ENCODE measurements around the gene PHTF1. TPM values are rescaled to one million over a fixed set of nuclear protein-coding genes. Genes with fewer than 3 reads are reported as not detected.

PHTF1 gene
- total RNA-seq, 1 experiment from 2014 or later, result 61.2 TPM

- Histone ChIP-seq H3K4me1 (replicated peaks; ENCODE audit: insufficient read depth) (peaks cover 15% of the 10 kb centered on the region), H3K36me3 (ENCODE audit: low read depth) (no peaks in the 10 kb centered on the region), H2AFZ (no peak overlapping the region), H3K4me2 (no peak overlapping the region), H3K27me3 (ENCODE audit: insufficient read depth, low read depth) (no peaks in the 10 kb centered on the region), H4K20me1 (ENCODE audit: insufficient read depth) (no peaks in the 10 kb centered on the region), H3F3A (ENCODE audit: insufficient read depth, low read depth) (peaks cover 10% of the 10 kb centered on the region; the same call in 1 of the 2 replicates), H3K4me3 (no peak overlapping the region), H3K27ac (no peak overlapping the region), H3K79me2 (ENCODE audit: low read depth) (no peaks in the 10 kb centered on the region), H3K9me3 (ENCODE audit: insufficient read depth, low read depth) (no peaks in the 10 kb centered on the region), H3K9me2 (ENCODE audit: insufficient read depth) (no peaks in the 10 kb centered on the region)
- TF ChIP-seq CTCF (conservative IDR thresholded peaks at IDR 0.05) (no peak), EZH2 (IDR thresholded peaks at IDR 0.05; ENCODE audit: low read depth) (no peak)
- intact Hi-C loops (cut with micrococcal nuclease; ENCODE audit: unreplicated experiment), result loop anchor here (10.0 kb wide), 2 partner anchors 216 to 276 kb away; partner anchors contain the start of gene MAGI3
- CTCF ChIA-PET, result no interaction called here
- DNase-seq, result no peak
- no TSS peak for BruUV-seq (replicated peaks)
- POLR2A ChIA-PET (ENCODE audit: unreplicated experiment), result no interaction called here
Observed at GRCh38 chr1:113670650-113671049, 88.6 kb downstream of the PHTF1 start.

DNA sequence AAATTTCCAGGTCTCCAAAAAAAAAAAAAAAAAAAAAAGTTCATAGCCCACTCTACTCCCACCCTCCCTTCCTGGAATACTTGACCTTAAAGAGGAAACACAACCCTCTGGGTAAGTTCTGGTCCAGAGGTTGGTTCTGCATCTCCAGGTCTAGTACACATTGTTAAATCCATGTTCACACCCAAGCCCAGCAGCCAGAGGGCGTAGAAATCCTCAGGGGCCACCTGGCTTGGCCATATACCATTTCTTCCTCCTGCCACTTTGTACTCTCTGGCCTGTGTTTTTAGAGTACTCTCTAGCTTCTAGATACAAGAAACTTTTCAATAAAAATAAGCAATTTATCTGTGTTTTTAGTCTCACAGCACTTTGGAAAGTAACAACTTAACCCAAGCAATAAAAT, 89.3 kb downstream of the PHTF1 start:
- CTCF ChIA-PET, result no interaction called here
- no peak overlapping the region for H3K27ac ChIP-seq
- no peaks in the 10 kb centered on the region for H3K79me2 ChIP-seq (ENCODE audit: low read depth)
- H3K9me3 ChIP-seq (ENCODE audit: insufficient read depth, low read depth), result no peaks in the 10 kb centered on the region
- no peak overlapping the region for H2AFZ ChIP-seq
- no peaks in the 10 kb centered on the region for H3K27me3 ChIP-seq (ENCODE audit: insufficient read depth, low read depth)
- TF ChIP-seq CTCF (conservative IDR thresholded peaks at IDR 0.05), result no peak
- TF ChIP-seq EZH2 (IDR thresholded peaks at IDR 0.05; ENCODE audit: low read depth), result no peak
- no peak for DNase-seq
- POLR2A ChIA-PET (ENCODE audit: unreplicated experiment), result no interaction called here
- H3F3A ChIP-seq (ENCODE audit: insufficient read depth, low read depth), result peaks cover 5% of the 10 kb centered on the region; the same call in 1 of the 2 replicates
- H3K36me3 ChIP-seq (ENCODE audit: low read depth), result no peaks in the 10 kb centered on the region
- H3K4me2 ChIP-seq, result no peak overlapping the region
- H3K4me3 ChIP-seq, result no peak overlapping the region
- no peaks in the 10 kb centered on the region for H4K20me1 ChIP-seq (ENCODE audit: insufficient read depth)
- intact Hi-C loops (cut with micrococcal nuclease; ENCODE audit: unreplicated experiment), result loop anchor here (10.0 kb wide), 2 partner anchors 215 to 275 kb away; partner anchors contain the start of gene MAGI3
- BruUV-seq (replicated peaks), result no TSS peak
- H3K4me1 ChIP-seq (replicated peaks; ENCODE audit: insufficient read depth), result peaks cover 9% of the 10 kb centered on the region
- no peaks in the 10 kb centered on the region for H3K9me2 ChIP-seq (ENCODE audit: insufficient read depth)

- no peak overlapping the region for H3K27ac ChIP-seq
- no peak overlapping the region for H2AFZ ChIP-seq
- intact Hi-C loops (cut with micrococcal nuclease; ENCODE audit: unreplicated experiment), result no loop called here
- H3K4me2 ChIP-seq, result no peak overlapping the region
- TF ChIP-seq EZH2 (IDR thresholded peaks at IDR 0.05; ENCODE audit: low read depth), result no peak
- TF ChIP-seq CTCF (conservative IDR thresholded peaks at IDR 0.05), result no peak
- no peaks in the 10 kb centered on the region for H3K4me1 ChIP-seq (replicated peaks; ENCODE audit: insufficient read depth)
- no peak for DNase-seq
- H3K36me3 ChIP-seq (ENCODE audit: low read depth), result no peaks in the 10 kb centered on the region
- no peaks in the 10 kb centered on the region for H3K9me3 ChIP-seq (ENCODE audit: insufficient read depth, low read depth)
- no peaks in the 10 kb centered on the region for H3F3A ChIP-seq (ENCODE audit: insufficient read depth, low read depth)
- ChIA-PET POLR2A (ENCODE audit: unreplicated experiment) (interaction anchor here (0.6 kb wide), 1 partner anchor 200 kb away, joined by 5 read pairs; no protein-coding TSS in a partner anchor), CTCF (no interaction called here)
- no peaks in the 10 kb centered on the region for H4K20me1 ChIP-seq (ENCODE audit: insufficient read depth)
- no peaks in the 10 kb centered on the region for H3K79me2 ChIP-seq (ENCODE audit: low read depth)
- no peaks in the 10 kb centered on the region for H3K9me2 ChIP-seq (ENCODE audit: insufficient read depth)
- H3K4me3 ChIP-seq, result no peak overlapping the region
- H3K27me3 ChIP-seq (ENCODE audit: insufficient read depth, low read depth), result no peaks in the 10 kb centered on the region
- no TSS peak for BruUV-seq (replicated peaks)
Observed at GRCh38 chr1:113666126-113666525, 93.2 kb downstream of the PHTF1 start.
